ENCODE results near the gene SLC46A3. TPM values are rescaled to one million over a fixed set of nuclear protein-coding genes. Genes with fewer than 3 reads are reported as not detected.
"Not testable (repeated sequence)": the region's sequence is repeated elsewhere in the genome, so short reads cannot be mapped to it uniquely, and the experiment has no call there.

SLC46A3 gene
- total RNA-seq, 2 experiments from 2014 or later: 15.2 to 17.6 TPM

- no peak overlapping the region for H3K4me3 Mint-ChIP-seq
- ChIA-PET CTCF (no interaction called here), POLR2A (no interaction called here)
- peaks cover 7% of the 10 kb centered on the region for H3K27me3 Mint-ChIP-seq
- H3K9me3 Mint-ChIP-seq: no peaks in the 10 kb centered on the region
- H3K27ac Mint-ChIP-seq: no peak overlapping the region
- DNase-seq: no peak
- H3K36me3 Mint-ChIP-seq (ENCODE audit: low read depth): no peaks in the 10 kb centered on the region
- no peaks in the 10 kb centered on the region for H3K4me1 Mint-ChIP-seq
These were observed 25.3 kb upstream of the SLC46A3 start for GRCh38 chr13:28744091-28744536.

- peaks cover 7% of the 10 kb centered on the region for H3K27me3 Mint-ChIP-seq
- no peaks in the 10 kb centered on the region for H3K9me3 Mint-ChIP-seq
- POLR2A ChIA-PET: interaction anchor here (0.6 kb wide), 1 partner anchor 13 kb away, joined by 4 read pairs; no protein-coding TSS in a partner anchor
These were observed 24.8 kb upstream of the SLC46A3 start for GRCh38 chr13:28743499-28744083.

GRCh38 chr13:28743020-28743419 lies 24.2 kb upstream of the SLC46A3 start:
- Mint-ChIP-seq H3K27ac (no peak overlapping the region), H3K4me1 (no peaks in the 10 kb centered on the region), H3K27me3 (peaks cover 7% of the 10 kb centered on the region), H3K4me3 (no peak overlapping the region), H3K36me3 (ENCODE audit: low read depth) (no peaks in the 10 kb centered on the region), H3K9me3 (no peaks in the 10 kb centered on the region)
- no peak for DNase-seq
- CTCF ChIA-PET: no interaction called here
- POLR2A ChIA-PET: interaction anchor here (0.6 kb wide), 1 partner anchor 13 kb away, joined by 4 read pairs; no protein-coding TSS in a partner anchor

More at GRCh38 chr13:28743499-28744083, 24.8 kb upstream of the SLC46A3 start:
- CTCF ChIA-PET: no interaction called here
- no peaks in the 10 kb centered on the region for H3K4me1 Mint-ChIP-seq
- no peak overlapping the region for H3K4me3 Mint-ChIP-seq
- no peak overlapping the region for H3K27ac Mint-ChIP-seq
- H3K36me3 Mint-ChIP-seq (ENCODE audit: low read depth): no peaks in the 10 kb centered on the region
- DNase-seq: no peak

GRCh38 chr13:28742445-28742844 lies 23.7 kb upstream of the SLC46A3 start:
- H3K27ac Mint-ChIP-seq; H3K4me1 Mint-ChIP-seq; H3K4me3 Mint-ChIP-seq; H3K36me3 Mint-ChIP-seq (ENCODE audit: low read depth); H3K9me3 Mint-ChIP-seq; H3K27me3 Mint-ChIP-seq; DNase-seq; POLR2A ChIA-PET; CTCF ChIA-PET: not testable (repeated sequence)

GRCh38 chr13:28741084-28741491 lies 22.3 kb upstream of the SLC46A3 start:
- H3K36me3 Mint-ChIP-seq (ENCODE audit: low read depth): no peaks in the 10 kb centered on the region
- H3K27me3 Mint-ChIP-seq: peaks cover 7% of the 10 kb centered on the region
- POLR2A ChIA-PET: no interaction called here
- no peaks in the 10 kb centered on the region for H3K9me3 Mint-ChIP-seq
- H3K4me1 Mint-ChIP-seq: peaks cover 3% of the 10 kb centered on the region
- DNase-seq: no peak
- H3K4me3 Mint-ChIP-seq: no peak overlapping the region
- CTCF ChIA-PET: no interaction called here
- no peak overlapping the region for H3K27ac Mint-ChIP-seq

- Mint-ChIP-seq H3K27ac (no peak overlapping the region), H3K4me3 (no peak overlapping the region), H3K9me3 (no peaks in the 10 kb centered on the region), H3K4me1 (peaks cover 8% of the 10 kb centered on the region), H3K36me3 (ENCODE audit: low read depth) (no peaks in the 10 kb centered on the region), H3K27me3 (peaks cover 7% of the 10 kb centered on the region)
- no peak for DNase-seq
- ChIA-PET CTCF (no interaction called here), POLR2A (no interaction called here)
These were observed 20.6 kb upstream of the SLC46A3 start for GRCh38 chr13:28739376-28739775.

GRCh38 chr13:28735481-28736029 lies 16.8 kb upstream of the SLC46A3 start:
- POLR2A ChIA-PET: no interaction called here
- Mint-ChIP-seq H3K36me3 (ENCODE audit: low read depth) (no peaks in the 10 kb centered on the region), H3K4me1 (peaks cover 8% of the 10 kb centered on the region), H3K27me3 (peaks cover 4% of the 10 kb centered on the region), H3K9me3 (no peaks in the 10 kb centered on the region), H3K27ac (no peak overlapping the region), H3K4me3 (no peak overlapping the region)
- no peak for DNase-seq
- CTCF ChIA-PET: no interaction called here

- ChIA-PET POLR2A (no interaction called here), CTCF (no interaction called here)
- no peak overlapping the region for H3K27ac Mint-ChIP-seq
- peaks cover 8% of the 10 kb centered on the region for H3K4me1 Mint-ChIP-seq
- H3K4me3 Mint-ChIP-seq: no peak overlapping the region
- no peaks in the 10 kb centered on the region for H3K9me3 Mint-ChIP-seq
- peaks cover under 1% of the 10 kb centered on the region for H3K27me3 Mint-ChIP-seq
- no peak for DNase-seq
- no peaks in the 10 kb centered on the region for H3K36me3 Mint-ChIP-seq (ENCODE audit: low read depth)
These were observed 16.1 kb upstream of the SLC46A3 start for GRCh38 chr13:28734906-28735305.

- CTCF ChIA-PET: interaction anchor here (0.6 kb wide), 1 partner anchor 58 kb away, joined by 4 read pairs; no protein-coding TSS in a partner anchor
These were observed 12.0 kb upstream of the SLC46A3 start for GRCh38 chr13:28730762-28731161.

GRCh38 chr13:28729541-28729940 lies 10.8 kb upstream of the SLC46A3 start:
- no peaks in the 10 kb centered on the region for H3K9me3 Mint-ChIP-seq
- no peak for DNase-seq
- ChIA-PET POLR2A (no interaction called here), CTCF (no interaction called here)
- peaks cover 13% of the 10 kb centered on the region for H3K27me3 Mint-ChIP-seq
- no peak overlapping the region for H3K27ac Mint-ChIP-seq
- H3K36me3 Mint-ChIP-seq (ENCODE audit: low read depth): no peaks in the 10 kb centered on the region
- no peak overlapping the region for H3K4me3 Mint-ChIP-seq
- no peaks in the 10 kb centered on the region for H3K4me1 Mint-ChIP-seq

More at GRCh38 chr13:28730762-28731161, 12.0 kb upstream of the SLC46A3 start:
- POLR2A ChIA-PET: interaction anchor here (0.6 kb wide), 1 partner anchor 13 kb away, joined by 4 read pairs; no protein-coding TSS in a partner anchor
- Mint-ChIP-seq H3K36me3 (ENCODE audit: low read depth) (no peaks in the 10 kb centered on the region), H3K27me3 (peaks cover 13% of the 10 kb centered on the region), H3K4me1 (peaks cover 1% of the 10 kb centered on the region), H3K9me3 (no peaks in the 10 kb centered on the region), H3K4me3 (no peak overlapping the region), H3K27ac (no peak overlapping the region)
- no peak for DNase-seq

GRCh38 chr13:28728642-28729041 lies 9.9 kb upstream of the SLC46A3 start:
- Mint-ChIP-seq H3K9me3 (no peaks in the 10 kb centered on the region), H3K36me3 (ENCODE audit: low read depth) (no peaks in the 10 kb centered on the region), H3K4me1 (no peaks in the 10 kb centered on the region), H3K27ac (no peak overlapping the region), H3K4me3 (no peak overlapping the region), H3K27me3 (peaks cover 13% of the 10 kb centered on the region)
- CTCF ChIA-PET: no interaction called here
- POLR2A ChIA-PET: no interaction called here
- no peak for DNase-seq

- peaks cover 17% of the 10 kb centered on the region for H3K27me3 Mint-ChIP-seq
- H3K9me3 Mint-ChIP-seq: no peaks in the 10 kb centered on the region
These were observed 6.4 kb upstream of the SLC46A3 start for GRCh38 chr13:28725046-28725610.

GRCh38 chr13:28723806-28724205 lies 5.0 kb upstream of the SLC46A3 start:
- H3K9me3 Mint-ChIP-seq: no peaks in the 10 kb centered on the region
- no peak for DNase-seq
- peaks cover 16% of the 10 kb centered on the region for H3K27me3 Mint-ChIP-seq
- H3K4me3 Mint-ChIP-seq: no peak overlapping the region
- no peaks in the 10 kb centered on the region for H3K36me3 Mint-ChIP-seq (ENCODE audit: low read depth)
- ChIA-PET CTCF (interaction anchor here (0.6 kb wide), 1 partner anchor 83 kb away, joined by 5 read pairs; no protein-coding TSS in a partner anchor), POLR2A (no interaction called here)
- no peak overlapping the region for H3K27ac Mint-ChIP-seq
- H3K4me1 Mint-ChIP-seq: peaks cover 9% of the 10 kb centered on the region

More at GRCh38 chr13:28725046-28725610, 6.4 kb upstream of the SLC46A3 start:
- no peak overlapping the region for H3K27ac Mint-ChIP-seq
- no peaks in the 10 kb centered on the region for H3K4me1 Mint-ChIP-seq
- no peaks in the 10 kb centered on the region for H3K36me3 Mint-ChIP-seq (ENCODE audit: low read depth)
- no peak overlapping the region for H3K4me3 Mint-ChIP-seq
- DNase-seq: no peak
- ChIA-PET POLR2A (no interaction called here), CTCF (no interaction called here)

Data from activated CD4-positive, alpha-beta T cell treated with anti-CD3 and anti-CD28 coated beads, Interleukin-2, amount 10 ng/mL, durations not matched to agents 7 days and 5 days (primary cell).